Endothelial cell of umbilical vein (primary cell): ENCODE results near the gene LMBR1L. TPM values are rescaled to one million over a fixed set of nuclear protein-coding genes. Genes with fewer than 3 reads are reported as not detected.

Experiments
- BruUV-seq: library from RNA; stranded (reverse); fragments of 400-500 nt; replicated peaks from 2 replicates; lab custom pipeline; 2021; lab: Mats Ljungman, UMichigan
- CTCF ChIA-PET: fragments of 300-600, 350-600 bp; sonication (Branson Sonifier 250); formaldehyde crosslinking; loops from one replicate; lab custom pipeline; 2021; ENCODE audit warnings: antibody characterized with exemption, inconsistent platforms; lab: Charles Lee
- POLR2A ChIA-PET: fragments of 300-600, 350-600 bp; sonication (Branson Sonifier 250); formaldehyde crosslinking; loops from one replicate; lab custom pipeline; 2021; ENCODE audit warnings: antibody characterized with exemption, inconsistent platforms; lab: Charles Lee
- DNase-seq: peaks from one replicate; pipeline ENCODE4 v3.0.0-alpha.2; 2011; ENCODE audit warnings: low read depth, low spot score
- FAIRE-seq: peaks from 2 replicates; lab custom pipeline; 2011; peaks lifted over from hg19 to GRCh38; lab: Jason Lieb, UNC
- H2AFZ ChIP-seq: 2 replicates; pipeline ENCODE4 v1.6.0; 2012; ENCODE audit warnings: low read depth, low read length, control low read depth, inconsistent platforms
- H3K27ac ChIP-seq: 2 replicates; pipeline ENCODE4 v1.5.1; 2011; ENCODE audit warnings: low read depth, mild to moderate bottlenecking, control low read depth, low read length, moderate library complexity; ENCODE audit not compliant: insufficient read depth
- H3K27me3 ChIP-seq, 2 experiments: 2 replicates each; pipeline versions ENCODE4 v1.6.0 to v1.6.1; 2011; ENCODE audit warnings: low read length in 2 of 2, mixed read lengths in 1 of 2; ENCODE audit not compliant: control insufficient read depth in 2 of 2, insufficient read depth in 2 of 2
- H3K36me3 ChIP-seq, 2 experiments: 2 replicates in 1 of 2; 3 replicates in 1 of 2; pipeline ENCODE4 v1.5.1; 2011; ENCODE audit warnings: low read length in 2 of 2, mild to moderate bottlenecking in 1 of 2, moderate library complexity in 1 of 2; ENCODE audit not compliant: control insufficient read depth in 2 of 2, insufficient read depth in 2 of 2; ENCODE audit errors: extremely low read depth in 1 of 2
- H3K4me1 ChIP-seq: 3 replicates; pipeline ENCODE4 v1.5.1; 2011; ENCODE audit warnings: mild to moderate bottlenecking, low read length; ENCODE audit not compliant: control insufficient read depth, insufficient read depth; ENCODE audit errors: extremely low read depth
- H3K4me2 ChIP-seq: 2 replicates; pipeline ENCODE4 v1.6.1; 2011; ENCODE audit warnings: low read length, control low read depth, mixed read lengths; ENCODE audit not compliant: insufficient read depth
- H3K4me3 ChIP-seq, 3 experiments: fragments of 200-600 bp in 1 of 3; sonication (generic), shearing (Covaris generic) in 1 of 3; replicated peaks in 1 of 3; 2 replicates each; pipeline ENCODE4 v1.5.1; 2011 to 2016; ENCODE audit warnings: control low read depth in 3 of 3, low read length in 3 of 3, mild to moderate bottlenecking in 2 of 3, inconsistent platforms in 1 of 3, low read depth in 1 of 3, moderate library complexity in 1 of 3; ENCODE audit not compliant: insufficient read depth in 1 of 3
- H3K79me2 ChIP-seq: 2 replicates; pipeline ENCODE4 v1.6.0; 2012; ENCODE audit warnings: low read length, inconsistent platforms; ENCODE audit not compliant: control insufficient read depth, insufficient read depth
- H3K9ac ChIP-seq: replicated peaks from 2 replicates; pipeline ENCODE3; 2011; ENCODE audit warnings: low read length, control low read depth; ENCODE audit not compliant: insufficient read depth; ENCODE audit errors: extremely low read depth
- H3K9me1 ChIP-seq: replicated peaks from 3 replicates; pipeline ENCODE4 v1.6.0; 2011; ENCODE audit warnings: mild to moderate bottlenecking, low read length; ENCODE audit not compliant: control insufficient read depth, insufficient read depth; ENCODE audit errors: extremely low read depth
- H3K9me3 ChIP-seq: replicated peaks from 2 replicates; pipeline ENCODE4 v1.5.1; 2012; ENCODE audit warnings: low read length, inconsistent platforms; ENCODE audit not compliant: control insufficient read depth, insufficient read depth
- H4K20me1 ChIP-seq: replicated peaks from 2 replicates; pipeline ENCODE3; 2011; ENCODE audit warnings: mild to moderate bottlenecking, low read length; ENCODE audit not compliant: control insufficient read depth, insufficient read depth; ENCODE audit errors: extremely low read depth
- CTCF ChIP-seq, 2 donors: IDR thresholded peaks; 1 replicate in 1 of 2; 2 replicates in 1 of 2; pipeline ENCODE4 v1.5.1; 2011; ENCODE audit warnings: low read length in 2 of 2, mild to moderate bottlenecking in 2 of 2, moderate library complexity in 2 of 2, control low read depth in 1 of 2, inconsistent platforms in 1 of 2, low read depth in 1 of 2; ENCODE audit not compliant: insufficient read depth in 1 of 2; ENCODE audit errors: extremely low read depth in 1 of 2
- EZH2 ChIP-seq: IDR thresholded peaks from 2 replicates; pipeline ENCODE4 v1.6.1; 2012; ENCODE audit warnings: borderline replicate concordance, low read depth, mild to moderate bottlenecking, moderate library complexity, low read length, inconsistent platforms; ENCODE audit not compliant: severe bottlenecking
- FOS ChIP-seq: IDR thresholded peaks from 2 replicates; pipeline ENCODE4 v1.6.1; 2011; ENCODE audit warnings: mild to moderate bottlenecking, low read length, moderate library complexity, borderline replicate concordance; ENCODE audit not compliant: insufficient read depth
- GATA2 ChIP-seq: IDR thresholded peaks from 2 replicates; pipeline ENCODE4 v1.7.0; 2011; ENCODE audit warnings: low read depth, mild to moderate bottlenecking, moderate library complexity, mixed read lengths, low read length; ENCODE audit not compliant: insufficient read length, insufficient read depth
- JUN ChIP-seq: IDR thresholded peaks from 2 replicates; pipeline ENCODE4 v1.6.1; 2011; ENCODE audit warnings: borderline replicate concordance, low read depth; ENCODE audit not compliant: insufficient read length, insufficient read depth
- MAX ChIP-seq: IDR thresholded peaks from 2 replicates; pipeline ENCODE4 v1.6.1; 2011; ENCODE audit not compliant: insufficient read depth, insufficient read length
- MYC ChIP-seq: IDR thresholded peaks from one replicate; pipeline ENCODE4 v1.6.1; 2011; ENCODE audit warnings: mild to moderate bottlenecking, low read depth, low read length
- POLR2A ChIP-seq: IDR thresholded peaks from 2 replicates; pipeline ENCODE4 v1.6.1; 2012; ENCODE audit warnings: low read depth, mild to moderate bottlenecking, control low read depth, low read length
- POLR2AphosphoS5 ChIP-seq: IDR thresholded peaks from 2 replicates; pipeline ENCODE4 v1.6.1; 2012; ENCODE audit warnings: low read depth, mild to moderate bottlenecking, control low read depth, low read length, moderate library complexity; ENCODE audit not compliant: insufficient read depth
- dilution Hi-C: fragments of 300-500 bp; cut with MboI; formaldehyde crosslinking; loops from one replicate; pipeline ENCODE4 v1.15.0; 2019; ENCODE audit warnings: low sequenced_read_pairs; ENCODE audit not compliant: extremely low pct_ligation_motif_present
- intact Hi-C: fragments of 100-400 bp; cut with micrococcal nuclease; formaldehyde crosslinking; loops from one replicate; pipeline ENCODE4 v1.10.0; 2022
- polyA plus RNA-seq, 4 experiments: library from polyadenylated mRNA; depleted of rRNA in 3 of 4; stranded (reverse) in 3 of 4; unstranded in 1 of 4; fragments of >200 nt; gene quantifications; 2 replicates each; pipeline versions ENCODE4 v1.2.1 to v1.2.3, GENCODE V29; 2011 to 2012; ENCODE audit warnings: missing spikeins in 1 of 4
- total RNA-seq: library from RNA; stranded (reverse); gene quantifications from 2 replicates; pipeline ENCODE4 v1.2.3, GENCODE V29; 2021

LMBR1L gene
- total and polyA plus RNA-seq, 2 donors (not counting 3 experiments of a cell fraction or from before 2014, with no cell fraction given): 78.3 to 106 TPM

GRCh38 chr12:49160399-49160798, 49.8 kb upstream of the LMBR1L start:
- no peak for FAIRE-seq
- CTCF ChIA-PET: no interaction called here

More at GRCh38 chr12:49160399-49160798, 49.8 kb upstream of the LMBR1L start:
- Histone ChIP-seq H3K9me3 (no peaks in the 10 kb centered on the region), H3K27me3 (peaks cover 0 to 2% of the 10 kb centered on the region in 2 experiments), H3K4me1 (no peaks in the 10 kb centered on the region), H2AFZ (no peak overlapping the region), H3K36me3 (no peaks in the 10 kb centered on the region), H4K20me1 (no peaks in the 10 kb centered on the region), H3K79me2 (no peaks in the 10 kb centered on the region), H3K27ac (no peak overlapping the region), H3K4me2 (no peak overlapping the region), H3K9me1 (no peaks in the 10 kb centered on the region), H3K9ac (no peak overlapping the region), H3K4me3 (no peak overlapping the region)
- TF ChIP-seq POLR2AphosphoS5 (no peak), GATA2 (no peak), EZH2 (no peak), FOS (no peak), MAX (no peak), JUN (no peak), MYC (no peak), POLR2A (no peak), CTCF (IDR thresholded peaks at IDR 0.05; ENCODE audit: extremely low read depth in 1 of 2, insufficient read depth in 1 of 2, low read depth in 1 of 2, low read length in 2 of 2) (no peak)
- no TSS peak for BruUV-seq
- POLR2A ChIA-PET: no interaction called here
- intact Hi-C loops (no loop called here), dilution Hi-C loops (no loop called here)
- no peak for DNase-seq
